GM21717 (cell line): ENCODE data around the gene STXBP1.
A peak's percentile ranks its signal among the peaks of the same experiment; 100 is the strongest.

Source experiments
- ATAC-seq: cut with Tn5 transposase; IDR thresholded peaks from one replicate; pipeline ENCODE4 v1.9.1; 2021; ENCODE audit warnings: mild to moderate bottlenecking, moderate library complexity; ENCODE audit not compliant: unreplicated experiment

Gene STXBP1

GRCh38 chr9:127712371-127712770, 100.3 kb downstream of the STXBP1 start:
- no peak for ATAC-seq

GRCh38 chr9:127712867-127713266, 100.8 kb downstream of the STXBP1 start:
- no peak for ATAC-seq

GRCh38 chr9:127714020-127714750, 102.1 kb downstream of the STXBP1 start:
- ATAC-seq = no peak

- ATAC-seq = peak; percentile 12
Measured at GRCh38 chr9:127714951-127715469, 102.9 kb downstream of the STXBP1 start.

- peak; percentile 89 for ATAC-seq
Measured at GRCh38 chr9:127715470-127716337, 103.6 kb downstream of the STXBP1 start, which contains the start of the genes PTRH1 and TTC16. Gene PTRH1 (minus strand): TSS chr9:127715663. CDS start chr9:127715639, 24 bp downstream. Gene TTC16 (plus strand): TSS chr9:127716079. CDS start chr9:127716146, 67 bp downstream.

GRCh38 chr9:127716412-127716811, 104.3 kb downstream of the STXBP1 start:
- ATAC-seq = no peak

GRCh38 chr9:127717766-127718165, 105.7 kb downstream of the STXBP1 start:
- no peak for ATAC-seq

- ATAC-seq = no peak
Measured at GRCh38 chr9:127720031-127720864, 108.2 kb downstream of the STXBP1 start.

- no peak for ATAC-seq
Measured at GRCh38 chr9:127720865-127721227, 108.8 kb downstream of the STXBP1 start.

GRCh38 chr9:127721391-127721821, 109.3 kb downstream of the STXBP1 start:
- no peak for ATAC-seq

- ATAC-seq = no peak
Measured at GRCh38 chr9:127722055-127722745, 110.1 kb downstream of the STXBP1 start.

- ATAC-seq = no peak
Measured at GRCh38 chr9:127723013-127723412, 110.9 kb downstream of the STXBP1 start.

GRCh38 chr9:127723444-127723843, 111.4 kb downstream of the STXBP1 start:
- no peak for ATAC-seq

GRCh38 chr9:127724012-127724411, 111.9 kb downstream of the STXBP1 start:
- ATAC-seq = no peak

- no peak for ATAC-seq
Measured at GRCh38 chr9:127726871-127727270, 114.8 kb downstream of the STXBP1 start.

- ATAC-seq = no peak
Measured at GRCh38 chr9:127728808-127729207, 116.7 kb downstream of the STXBP1 start.

- ATAC-seq = no peak
Measured at GRCh38 chr9:127729522-127730256, 117.6 kb downstream of the STXBP1 start.

- ATAC-seq = no peak
Measured at GRCh38 chr9:127730262-127730661, 118.2 kb downstream of the STXBP1 start.

- ATAC-seq = no peak
Measured at GRCh38 chr9:127730799-127731410, 118.8 kb downstream of the STXBP1 start.
